H1 (cell line): Measurements from ENCODE around the gene PMP22. TPM values are rescaled to one million over a fixed set of nuclear protein-coding genes. Genes with fewer than 3 reads are reported as not detected.
A peak's percentile ranks its signal among the peaks of the same experiment; 100 is the strongest.

ENCODE experiments used
- CTCF ChIA-PET: fragments of 300-600 bp; sonication (Branson Sonifier 250); formaldehyde crosslinking; loops from one replicate; lab custom pipeline; 2021; ENCODE audit not compliant: partially characterized antibody; lab: Charles Lee
- POLR2A ChIA-PET: fragments of 300-600 bp; sonication (Branson Sonifier 250); formaldehyde crosslinking; loops from one replicate; lab custom pipeline; 2021; ENCODE audit warnings: inconsistent platforms; ENCODE audit not compliant: partially characterized antibody; lab: Charles Lee
- DNase-seq, 2 experiments: peaks; one replicate each; pipeline versions ENCODE4 v3.0.0 to v3.0.0-alpha.2; 2010 to 2022; ENCODE audit warnings: low spot score in 2 of 2, low read depth in 1 of 2, mixed read lengths in 1 of 2
- FAIRE-seq: peaks from 2 replicates; lab custom pipeline; 2011; peaks lifted over from hg19 to GRCh38; lab: Jason Lieb, UNC
- H2AFZ ChIP-seq: 2 replicates; pipeline ENCODE4 v1.8.1; 2012; ENCODE audit warnings: low read length, inconsistent platforms
- H2AK5ac ChIP-seq: 2 replicates; pipeline ENCODE4 v1.6.1; 2013; ENCODE audit warnings: low read depth, low read length
- H2BK120ac ChIP-seq: replicated peaks from 2 replicates; pipeline ENCODE3; 2013; ENCODE audit warnings: low read depth, low read length, inconsistent platforms
- H2BK12ac ChIP-seq: 2 replicates; pipeline ENCODE4 v1.6.1; 2013; ENCODE audit warnings: low read depth, low read length
- H2BK15ac ChIP-seq: 2 replicates; pipeline ENCODE4 v1.6.1; 2013; ENCODE audit warnings: low read length
- H2BK20ac ChIP-seq: 2 replicates; pipeline ENCODE4 v1.6.1; 2013; ENCODE audit warnings: low read length
- H2BK5ac ChIP-seq: 2 replicates; pipeline ENCODE4 v1.6.1; 2013; ENCODE audit warnings: low read depth, low read length
- H3K14ac ChIP-seq: 2 replicates; pipeline ENCODE4 v1.6.1; 2013; ENCODE audit warnings: inconsistent platforms; ENCODE audit not compliant: insufficient read length
- H3K18ac ChIP-seq: 2 replicates; pipeline ENCODE4 v1.6.1; 2013; ENCODE audit warnings: low read length; ENCODE audit errors: extremely low read depth
- H3K23ac ChIP-seq: 2 replicates; pipeline ENCODE4 v1.6.1; 2013; ENCODE audit warnings: inconsistent platforms; ENCODE audit not compliant: insufficient read length
- H3K23me2 ChIP-seq: 2 replicates; pipeline ENCODE4 v1.6.1; 2013; ENCODE audit warnings: low read depth, low read length
- H3K27ac ChIP-seq: 2 replicates; pipeline ENCODE4 v1.6.1; 2011; ENCODE audit warnings: low read depth, low read length, inconsistent platforms
- H3K27me3 ChIP-seq, 4 experiments: replicated peaks in 1 of 4; 1 replicate in 1 of 4; 2 replicates in 3 of 4; pipeline versions ENCODE4 v1.6.1 to v1.8.1; 2011 to 2013; ENCODE audit warnings: low read length in 3 of 4, mild to moderate bottlenecking in 3 of 4, inconsistent platforms in 2 of 4, mixed read lengths in 2 of 4, moderate library complexity in 1 of 4; ENCODE audit not compliant: control insufficient read depth in 3 of 4, insufficient read depth in 3 of 4; ENCODE audit errors: extremely low read depth in 1 of 4
- H3K36me3 ChIP-seq, 4 experiments: 2 replicates each; pipeline versions ENCODE4 v1.6.1 to v1.8.1; 2011 to 2013; ENCODE audit warnings: mild to moderate bottlenecking in 4 of 4, low read length in 3 of 4, moderate library complexity in 2 of 4, control low read depth in 1 of 4, inconsistent platforms in 1 of 4; ENCODE audit not compliant: insufficient read depth in 4 of 4, control insufficient read depth in 2 of 4
- H3K4ac ChIP-seq: replicated peaks from 2 replicates; pipeline ENCODE3; 2013; ENCODE audit warnings: low read length, low read depth, mixed read lengths, inconsistent platforms; ENCODE audit not compliant: insufficient read length
- H3K4me1 ChIP-seq, 4 experiments: replicated peaks in 1 of 4; 1 replicate in 1 of 4; 2 replicates in 3 of 4; pipeline versions ENCODE4 v1.6.1 to v1.8.1; 2011 to 2013; ENCODE audit warnings: low read length in 3 of 4, inconsistent platforms in 2 of 4, mixed read lengths in 1 of 4; ENCODE audit not compliant: insufficient read depth in 4 of 4, control insufficient read depth in 3 of 4
- H3K4me2 ChIP-seq, 2 experiments: 2 replicates each; pipeline versions ENCODE4 v1.6.1 to v1.8.1; 2011 to 2013; ENCODE audit warnings: low read depth in 2 of 2, low read length in 2 of 2, control low read depth in 1 of 2, inconsistent platforms in 1 of 2, mild to moderate bottlenecking in 1 of 2; ENCODE audit not compliant: insufficient read depth in 1 of 2
- H3K4me3 ChIP-seq, 4 experiments: fragments of 200-600, 300-600 bp in 1 of 4; sonication (generic), shearing (Covaris generic), sonication (Bioruptor Twin) in 1 of 4; 2 replicates each; pipeline versions ENCODE4 v1.5.1 to v1.8.1; 2011 to 2016; ENCODE audit warnings: low read length in 4 of 4, low read depth in 3 of 4, control low read depth in 2 of 4, inconsistent platforms in 2 of 4, mild to moderate bottlenecking in 2 of 4, mixed read lengths in 1 of 4, moderate library complexity in 1 of 4; ENCODE audit not compliant: insufficient read depth in 2 of 4; ENCODE audit errors: extremely low read depth in 1 of 4
- H3K56ac ChIP-seq: replicated peaks from 2 replicates; pipeline ENCODE3; 2013; ENCODE audit warnings: low read depth, mild to moderate bottlenecking, mixed read lengths, low read length, inconsistent platforms; ENCODE audit not compliant: insufficient read length
- H3K79me1 ChIP-seq: 2 replicates; pipeline ENCODE4 v1.6.1; 2013; ENCODE audit warnings: low read depth, low read length, control low read depth
- H3K79me2 ChIP-seq, 2 experiments: 2 replicates each; pipeline versions ENCODE4 v1.6.1 to v1.8.1; 2012 to 2013; ENCODE audit warnings: low read length in 2 of 2, mild to moderate bottlenecking in 2 of 2, inconsistent platforms in 1 of 2; ENCODE audit not compliant: insufficient read depth in 2 of 2, control insufficient read depth in 1 of 2
- H3K9ac ChIP-seq, 4 experiments: replicated peaks in 1 of 4; 1 replicate in 1 of 4; 2 replicates in 3 of 4; pipeline versions ENCODE4 v1.6.1 to v1.8.1; 2011 to 2013; ENCODE audit warnings: low read depth in 3 of 4, low read length in 3 of 4, control low read depth in 2 of 4, mild to moderate bottlenecking in 2 of 4, moderate library complexity in 2 of 4, inconsistent platforms in 1 of 4; ENCODE audit errors: extremely low read depth in 1 of 4
- H3K9me3 ChIP-seq, 2 experiments: 2 replicates each; pipeline versions ENCODE4 v1.6.1 to v1.8.1; 2012 to 2013; ENCODE audit warnings: mild to moderate bottlenecking in 2 of 2, moderate library complexity in 2 of 2, control low read depth in 1 of 2, inconsistent platforms in 1 of 2, low read depth in 1 of 2, low read length in 1 of 2, mixed read lengths in 1 of 2; ENCODE audit not compliant: insufficient read depth in 2 of 2
- H4K20me1 ChIP-seq, 2 experiments: replicated peaks in 1 of 2; 2 replicates each; pipeline versions ENCODE3 to v1.8.1; 2011 to 2013; ENCODE audit warnings: inconsistent platforms in 2 of 2, low read length in 2 of 2, mild to moderate bottlenecking in 1 of 2; ENCODE audit not compliant: insufficient read depth in 2 of 2, control insufficient read depth in 1 of 2
- H4K5ac ChIP-seq: 2 replicates; pipeline ENCODE4 v1.6.1; 2013; ENCODE audit warnings: low read length, low read depth, mixed read lengths, inconsistent platforms; ENCODE audit not compliant: insufficient read length
- H4K8ac ChIP-seq: 2 replicates; pipeline ENCODE4 v1.8.0; 2013; ENCODE audit warnings: mild to moderate bottlenecking, moderate library complexity, low read length, inconsistent platforms; ENCODE audit not compliant: insufficient read depth; ENCODE audit errors: extremely low read depth
- H4K91ac ChIP-seq: replicated peaks from 2 replicates; pipeline ENCODE3; 2013; ENCODE audit warnings: low read length, mixed read lengths, inconsistent platforms; ENCODE audit not compliant: insufficient read length
- CBX8 ChIP-seq: fragments of 300-800, 300-1000 bp; sonication (generic); IDR thresholded peaks from 2 replicates; pipeline ENCODE4 v1.7.1; 2016; ENCODE audit warnings: low read depth, low read length, borderline replicate concordance
- CTBP2 ChIP-seq: IDR thresholded peaks from 2 replicates; pipeline ENCODE4 v1.7.0; 2011; ENCODE audit warnings: borderline replicate concordance, mild to moderate bottlenecking, moderate library complexity, mixed read lengths, low read length; ENCODE audit not compliant: insufficient read depth, insufficient read length
- HDAC2 ChIP-seq, 2 experiments: fragments of 300-600 bp in 1 of 2; sonication (generic) in 1 of 2; IDR thresholded peaks; 2 replicates each; pipeline ENCODE4 v1.6.1; 2011 to 2012; ENCODE audit warnings: low read depth in 2 of 2, low read length in 2 of 2, mild to moderate bottlenecking in 2 of 2, moderate library complexity in 2 of 2, borderline replicate concordance in 1 of 2, inconsistent platforms in 1 of 2
- KDM1A ChIP-seq: fragments of 200-600, 300-600 bp; sonication (generic); IDR thresholded peaks from 2 replicates; pipeline ENCODE4 v1.7.1; 2016; ENCODE audit warnings: mild to moderate bottlenecking, low read length, borderline replicate concordance
- KDM4A ChIP-seq: IDR thresholded peaks from one replicate; pipeline ENCODE4 v1.7.1; 2012; ENCODE audit warnings: low read depth, mild to moderate bottlenecking, moderate library complexity, low read length, inconsistent platforms; ENCODE audit not compliant: severe bottlenecking
- KDM5A ChIP-seq: fragments of 200-600 bp; IDR thresholded peaks from 2 replicates; pipeline ENCODE4 v1.7.1; 2012; ENCODE audit warnings: mild to moderate bottlenecking, low read length, inconsistent platforms, mixed read lengths
- NRF1 ChIP-seq: IDR thresholded peaks from 2 replicates; pipeline ENCODE4 v1.6.1; 2011; ENCODE audit warnings: mild to moderate bottlenecking, low read depth, low read length, improper control_type of control experiment
- PHF8 ChIP-seq: fragments of 200-600 bp; sonication (generic); conservative IDR thresholded peaks from 2 replicates; pipeline ENCODE4 v1.7.1; 2012; ENCODE audit warnings: low read depth, mild to moderate bottlenecking, inconsistent platforms, low read length, moderate library complexity
- POU5F1 ChIP-seq: IDR thresholded peaks from 2 replicates; pipeline ENCODE4 v1.6.1; 2011; ENCODE audit warnings: low read depth, mild to moderate bottlenecking, low read length, moderate library complexity
- SAP30 ChIP-seq: fragments of 300-600 bp; sonication (generic); IDR thresholded peaks from 2 replicates; pipeline ENCODE4 v1.7.1; 2012; ENCODE audit warnings: low read length, moderate library complexity, mild to moderate bottlenecking, inconsistent platforms; ENCODE audit not compliant: insufficient read depth, insufficient replicate concordance
- SRF ChIP-seq: IDR thresholded peaks from 2 replicates; pipeline ENCODE4 v1.6.1; 2011; ENCODE audit warnings: mild to moderate bottlenecking, low read depth, low read length, moderate library complexity
- WGBS, 2 experiments: shearing (Covaris generic) in 1 of 2; methylation state at CpG; one replicate each; pipeline versions ENCODE4 v1.1.6 to v1.1.7; 2013 to 2015; ENCODE audit warnings: low lambda C conversion rate in 2 of 2, mixed read lengths in 2 of 2, inconsistent platforms in 1 of 2, low coverage in 1 of 2, missing lambda C conversion rate in 1 of 2; ENCODE audit not compliant: insufficient replicate concordance in 2 of 2, insufficient coverage in 1 of 2, insufficient read length in 1 of 2; ENCODE audit errors: extremely low coverage in 1 of 2, missing lambda C conversion rate in 1 of 2; 5-methylcytosine and 5-hydroxymethylcytosine counted together
- polyA plus RNA-seq, 7 experiments: library from polyadenylated mRNA; depleted of rRNA in 3 of 7; stranded (reverse) in 5 of 7; unstranded in 2 of 7; fragments of >200 nt in 5 of 7; fragments of 200-250 nt in 2 of 7; gene quantifications; 1 replicate in 5 of 7; 2 replicates in 1 of 7; 4 replicates in 1 of 7; pipeline versions ENCODE4 v1.2.1 to v1.2.3, GENCODE V29; 2011 to 2013; ENCODE audit warnings: missing spikeins in 2 of 7, mixed read lengths in 2 of 7
- total RNA-seq: library from RNA; stranded (reverse); fragmentation: NEBNext Ultra II Directional; extraction: Animal tissue kit (Norgen Biotek cat#: 25700); gene quantifications from 2 replicates; pipeline ENCODE4 v1.2.1, GENCODE V29; 2021

PMP22 gene
- total and polyA plus RNA-seq, 2 of the 8 experiments (the other 6 are each of a cell fraction or from before 2014, with no cell fraction given) = 0.84 to 4.9 TPM

- H4K8ac ChIP-seq = no peak overlapping the region
- H3K23ac ChIP-seq = no peak overlapping the region
- peaks cover 0 to 10% (median 4%) of the 10 kb centered on the region in 4 experiments; a peak in 5 of 7 replicates for H3K4me1 ChIP-seq
- H3K14ac ChIP-seq = no peak overlapping the region
- H2BK120ac ChIP-seq = no peak overlapping the region
- H3K4me2 ChIP-seq = no peak overlapping the region
- no peak overlapping the region for H3K18ac ChIP-seq
- no peaks in the 10 kb centered on the region for H3K36me3 ChIP-seq
- no peak overlapping the region; the same call in 1 of the 2 replicates for H2BK12ac ChIP-seq
- H4K20me1 ChIP-seq = peaks cover 0 to 3% of the 10 kb centered on the region in 2 experiments
- no peak overlapping the region for H2AK5ac ChIP-seq
- no peak overlapping the region for H2BK20ac ChIP-seq
- H3K4me3 ChIP-seq = peak overlapping the region in 2 of 4 experiments; percentile 14 to 21; a peak in 3 of 8 replicates
- no peaks in the 10 kb centered on the region for H3K79me1 ChIP-seq
- 0 out of 2 replicates have a peak overlapping the region, but pooled peaks have one; percentile 1 for H2AFZ ChIP-seq
- no peak overlapping the region for H4K91ac ChIP-seq
- FAIRE-seq (peak; percentile 24), DNase-seq (peak in 1 of 2 experiments; percentile 85)
- no peak overlapping the region for H3K27ac ChIP-seq
- no peak overlapping the region for H2BK5ac ChIP-seq
- peaks cover 28 to 53% (median 46%) of the 10 kb centered on the region in 4 experiments for H3K27me3 ChIP-seq
- H3K23me2 ChIP-seq = peaks cover 14% of the 10 kb centered on the region
- no peaks in the 10 kb centered on the region for H3K79me2 ChIP-seq
- no peak overlapping the region for H2BK15ac ChIP-seq
- CTCF ChIA-PET = interaction anchor here (0.7 to 5.0 kb wide), 27 partner anchors 9 to 269 kb away, joined by 3 to 87 read pairs (median 4); no protein-coding TSS in a partner anchor
- H3K9ac ChIP-seq = no peak overlapping the region
- no peak overlapping the region for H3K56ac ChIP-seq
- 22% methylated on average over 17 of the region's 17 CpGs; no CpG with 5 or more reads in 1 of the 2 experiments for WGBS, 2 experiments
- H3K4ac ChIP-seq = no peak overlapping the region
- no peak overlapping the region for H4K5ac ChIP-seq
- POLR2A ChIA-PET = interaction anchor here (1.0 to 1.3 kb wide), 2 partner anchors 9 to 232 kb away, joined by 3 read pairs; no protein-coding TSS in a partner anchor
- H3K9me3 ChIP-seq = no peaks in the 10 kb centered on the region
- TF ChIP-seq SRF (0 out of 2 replicates have a peak, but pooled peaks have one; percentile 3), POU5F1 (no peak), HDAC2 (IDR thresholded peaks at IDR 0.05; ENCODE audit: borderline replicate concordance in 1 of 2, low read depth in 2 of 2, low read length in 2 of 2) (peak in 1 of 2 experiments; percentile 78; a peak in 1 of 4 replicates), PHF8 (no peak), NRF1 (no peak), KDM4A (peak; percentile 38), KDM5A (no peak), CTBP2 (peak; percentile 85), SAP30 (peak; percentile 46), KDM1A (peak; percentile 91), CBX8 (no peak)
Measured at GRCh38 chr17:15257258-15257788, 7.8 kb downstream of the PMP22 start.
